Stimulated activated CD4-positive, alpha-beta T cell treated with anti-CD3 and anti-CD28 coated beads, Interleukin-1b, Interleukin-23, amount 100 ng/mL, for 24 hours (primary cell): Measurements from ENCODE around the gene WNT3A.
A peak's percentile ranks its signal among the peaks of the same experiment; 100 is the strongest.

Experiments used
- DNase-seq, 4 experiments: peaks; one replicate each; pipeline ENCODE4 v3.0.0-alpha.2; 2020; ENCODE audit warnings: low read depth in 4 of 4, low spot score in 1 of 4

WNT3A gene

GRCh38 chr1:227999056-227999930, 7.5 kb upstream of the WNT3A start:
- peak; percentile 18 to 43 (median 30) for DNase-seq

- no peak for DNase-seq
These were observed 6.4 kb upstream of the WNT3A start for GRCh38 chr1:228000416-228000815.

- DNase-seq = no peak
These were observed 5.8 kb upstream of the WNT3A start for GRCh38 chr1:228000836-228001563.

GRCh38 chr1:228001738-228002535, 4.9 kb upstream of the WNT3A start:
- no peak for DNase-seq

GRCh38 chr1:228002792-228003191, 4.0 kb upstream of the WNT3A start:
- no peak for DNase-seq

GRCh38 chr1:228003461-228004330, 3.1 kb upstream of the WNT3A start:
- no peak for DNase-seq

GRCh38 chr1:228004331-228004855, 2.4 kb upstream of the WNT3A start:
- DNase-seq = no peak

GRCh38 chr1:228004856-228005462, 1.8 kb upstream of the WNT3A start:
- no peak for DNase-seq

GRCh38 chr1:228005511-228006033, 1.2 kb upstream of the WNT3A start:
- no peak for DNase-seq

GRCh38 chr1:228006034-228006785, 588 bp upstream of the WNT3A start:
- no peak for DNase-seq

GRCh38 chr1:228007049-228007800, 427 bp downstream of the WNT3A start:
- no peak for DNase-seq

GRCh38 chr1:228007801-228008341, 1.1 kb downstream of the WNT3A start:
- no peak for DNase-seq

- DNase-seq = no peak
These were observed 1.8 kb downstream of the WNT3A start for GRCh38 chr1:228008391-228009115.

GRCh38 chr1:228009116-228009827, 2.5 kb downstream of the WNT3A start:
- DNase-seq = no peak

- DNase-seq = no peak
These were observed 3.3 kb downstream of the WNT3A start for GRCh38 chr1:228009828-228010775.

GRCh38 chr1:228010921-228011320, 4.1 kb downstream of the WNT3A start:
- no peak for DNase-seq
